ENCODE data around the gene KCNMA1.

DNA sequence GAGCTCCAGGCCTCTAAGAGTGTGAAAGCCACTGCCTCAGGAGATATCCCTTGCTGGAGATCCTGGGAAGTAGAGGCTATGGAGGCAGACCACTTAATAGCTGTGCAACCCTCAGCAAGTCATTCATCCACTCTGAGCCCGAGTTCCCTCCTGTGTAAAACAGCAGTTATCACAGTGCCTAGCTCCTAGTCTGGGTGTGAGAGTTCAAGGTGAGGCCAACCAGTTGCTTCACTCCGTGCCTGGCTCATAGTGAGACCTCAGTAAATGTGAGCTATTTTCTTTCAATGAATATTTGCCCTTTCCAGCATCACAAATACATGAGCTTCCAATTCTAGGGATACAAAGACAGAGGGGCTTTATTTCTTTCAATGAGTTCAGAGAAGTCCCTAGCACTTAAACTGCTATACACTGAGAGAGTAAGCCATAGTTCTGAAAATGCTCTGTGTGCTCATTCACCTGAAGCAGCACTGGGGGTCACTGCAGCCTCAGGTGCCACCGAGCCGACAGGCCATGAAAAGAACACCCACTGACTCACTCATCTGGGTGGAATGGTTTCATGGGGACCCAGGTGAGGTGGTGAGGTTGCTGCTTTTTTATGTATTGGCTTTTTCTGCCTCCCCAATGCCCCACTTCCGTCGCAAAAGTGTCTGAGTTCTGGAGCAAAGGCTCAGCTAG, 259.8 kb downstream of the KCNMA1 start:
- TF ChIP-seq, protein P1, sequence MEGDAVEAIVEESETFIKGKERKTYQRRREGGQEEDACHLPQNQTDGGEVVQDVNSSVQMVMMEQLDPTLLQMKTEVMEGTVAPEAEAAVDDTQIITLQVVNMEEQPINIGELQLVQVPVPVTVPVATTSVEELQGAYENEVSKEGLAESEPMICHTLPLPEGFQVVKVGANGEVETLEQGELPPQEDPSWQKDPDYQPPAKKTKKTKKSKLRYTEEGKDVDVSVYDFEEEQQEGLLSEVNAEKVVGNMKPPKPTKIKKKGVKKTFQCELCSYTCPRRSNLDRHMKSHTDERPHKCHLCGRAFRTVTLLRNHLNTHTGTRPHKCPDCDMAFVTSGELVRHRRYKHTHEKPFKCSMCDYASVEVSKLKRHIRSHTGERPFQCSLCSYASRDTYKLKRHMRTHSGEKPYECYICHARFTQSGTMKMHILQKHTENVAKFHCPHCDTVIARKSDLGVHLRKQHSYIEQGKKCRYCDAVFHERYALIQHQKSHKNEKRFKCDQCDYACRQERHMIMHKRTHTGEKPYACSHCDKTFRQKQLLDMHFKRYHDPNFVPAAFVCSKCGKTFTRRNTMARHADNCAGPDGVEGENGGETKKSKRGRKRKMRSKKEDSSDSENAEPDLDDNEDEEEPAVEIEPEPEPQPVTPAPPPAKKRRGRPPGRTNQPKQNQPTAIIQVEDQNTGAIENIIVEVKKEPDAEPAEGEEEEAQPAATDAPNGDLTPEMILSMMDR (IDR thresholded peaks at IDR 0.05): no peak
- no peak for TF ChIP-seq ZFX (IDR thresholded peaks at IDR 0.05; ENCODE audit: borderline replicate concordance)

Data from 22Rv1 (cell line).